ENCODE data around the gene EMC9. TPM values are rescaled to one million over a fixed set of nuclear protein-coding genes. Genes with fewer than 3 reads are reported as not detected.

The EMC9 gene
- total RNA-seq, 1 donor from 2014 or later, result 17.9 TPM

GRCh38 chr14:24177041-24177825, 35.8 kb upstream of the EMC9 start:
- intact Hi-C loops (cut with micrococcal nuclease), result no loop called here

GRCh38 chr14:24176599-24176998, 35.2 kb upstream of the EMC9 start:
- intact Hi-C loops (cut with micrococcal nuclease), result no loop called here

GRCh38 chr14:24172871-24173281, 31.5 kb upstream of the EMC9 start:
- intact Hi-C loops (cut with micrococcal nuclease), result no loop called here

GRCh38 chr14:24172261-24172860, 31.0 kb upstream of the EMC9 start:
- intact Hi-C loops (cut with micrococcal nuclease), result no loop called here

GRCh38 chr14:24171422-24172260, 30.2 kb upstream of the EMC9 start, which contains the start of gene REC8:
Gene REC8, plus strand, starts transcription at chr14:24172080. Its CDS starts 473 bp downstream, at chr14:24172553.
- intact Hi-C loops (cut with micrococcal nuclease), result loop anchor here (1.0 kb wide), 1 partner anchor 10 kb away; the partner anchor contains the start of gene IRF9

- intact Hi-C loops (cut with micrococcal nuclease), result no loop called here
These were observed 26.2 kb upstream of the EMC9 start for GRCh38 chr14:24167469-24168114.

- intact Hi-C loops (cut with micrococcal nuclease), result no loop called here
These were observed 24.4 kb upstream of the EMC9 start for GRCh38 chr14:24165785-24166184.

GRCh38 chr14:24164518-24164991, 23.2 kb upstream of the EMC9 start:
- intact Hi-C loops (cut with micrococcal nuclease), result no loop called here

GRCh38 chr14:24162093-24162492, 20.7 kb upstream of the EMC9 start:
- intact Hi-C loops (cut with micrococcal nuclease), result no loop called here

GRCh38 chr14:24160850-24161804, 19.7 kb upstream of the EMC9 start, which contains the start of gene IRF9:
Gene IRF9, plus strand, starts transcription at chr14:24161265. Its CDS starts 880 bp downstream, at chr14:24162145.
- intact Hi-C loops (cut with micrococcal nuclease), result loop anchor here (1.0 kb wide), 16 partner anchors 10 to 171 kb away; partner anchors contain the start of genes CHMP4A, EMC9, GMPR2 and IPO4

GRCh38 chr14:24160499-24160849, 19.1 kb upstream of the EMC9 start:
- intact Hi-C loops (cut with micrococcal nuclease), result no loop called here

- intact Hi-C loops (cut with micrococcal nuclease), result no loop called here
These were observed 18.5 kb upstream of the EMC9 start for GRCh38 chr14:24159777-24160498.

GRCh38 chr14:24157331-24157730, 15.9 kb upstream of the EMC9 start:
- intact Hi-C loops (cut with micrococcal nuclease), result no loop called here

- intact Hi-C loops (cut with micrococcal nuclease), result no loop called here
These were observed 15.4 kb upstream of the EMC9 start for GRCh38 chr14:24156840-24157239.

- intact Hi-C loops (cut with micrococcal nuclease), result no loop called here
These were observed 13.7 kb upstream of the EMC9 start for GRCh38 chr14:24155100-24155499.

GRCh38 chr14:24151404-24152080, 10.2 kb upstream of the EMC9 start:
- intact Hi-C loops (cut with micrococcal nuclease), result no loop called here

- intact Hi-C loops (cut with micrococcal nuclease), result no loop called here
These were observed 9.6 kb upstream of the EMC9 start for GRCh38 chr14:24150993-24151392.

GRCh38 chr14:24150567-24150966, 9.2 kb upstream of the EMC9 start:
- intact Hi-C loops (cut with micrococcal nuclease), result no loop called here

- intact Hi-C loops (cut with micrococcal nuclease), result no loop called here
These were observed 8.7 kb upstream of the EMC9 start for GRCh38 chr14:24150061-24150460.
